MV-4-11 (cell line): ENCODE measurements around the gene TAS2R9.
"Not testable (repeated sequence)": the region's sequence is repeated elsewhere in the genome, so short reads cannot be mapped to it uniquely, and the experiment has no call there.

Experiments used
- DNase-seq: peaks from one replicate; lab custom pipeline; 2025; lab: John Stamatoyannopoulos, UW

TAS2R9 gene

GRCh38 chr12:10810068-10810467 is at the start of gene TAS2R9:
TAS2R9 (minus strand) TSS chr12:10810168; CDS start chr12:10810075, 93 bp downstream.
- DNase-seq = no peak

- no peak for DNase-seq
Observed at GRCh38 chr12:10855807-10856206, 45.8 kb upstream of the TAS2R9 start.

- no peak for DNase-seq
Observed at GRCh38 chr12:10853776-10854175, 43.8 kb upstream of the TAS2R9 start.

- no peak for DNase-seq
Observed at GRCh38 chr12:10851243-10851858, 41.4 kb upstream of the TAS2R9 start.

GRCh38 chr12:10849425-10849878 is 39.5 kb upstream of the TAS2R9 start, which contains the start of gene PRR4:
PRR4 (minus strand) TSS chr12:10849475; CDS start chr12:10849437, 38 bp downstream.
- DNase-seq = no peak

- no peak for DNase-seq
Observed at GRCh38 chr12:10847744-10848143, 37.8 kb upstream of the TAS2R9 start.

- DNase-seq = no peak
Observed at GRCh38 chr12:10842862-10843261, 32.9 kb upstream of the TAS2R9 start.

GRCh38 chr12:10838461-10838860 is 28.5 kb upstream of the TAS2R9 start:
- DNase-seq = no peak

- DNase-seq = no peak
Observed at GRCh38 chr12:10829994-10830393, 20.0 kb upstream of the TAS2R9 start.

GRCh38 chr12:10826258-10826657 is 16.3 kb upstream of the TAS2R9 start, which contains the start of gene TAS2R10:
TAS2R10 (minus strand) TSS chr12:10826358; CDS start chr12:10826269, 89 bp downstream.
- no peak for DNase-seq

GRCh38 chr12:10824957-10825356 is 15.0 kb upstream of the TAS2R9 start:
- DNase-seq = no peak

GRCh38 chr12:10811883-10812536 is 2.0 kb upstream of the TAS2R9 start:
- no peak for DNase-seq

- DNase-seq = no peak
Observed at GRCh38 chr12:10807186-10807585, 2.8 kb downstream of the TAS2R9 start, which contains the start of gene TAS2R8. TAS2R8 (minus strand) TSS chr12:10807286; CDS start chr12:10806980, 306 bp downstream.

- no peak for DNase-seq
Observed at GRCh38 chr12:10802587-10802986, 7.4 kb downstream of the TAS2R9 start, which contains the start of gene TAS2R7. TAS2R7 (minus strand) TSS chr12:10802627; CDS start chr12:10802570, 57 bp downstream.

- no peak for DNase-seq
Observed at GRCh38 chr12:10801741-10802140, 8.2 kb downstream of the TAS2R9 start.

GRCh38 chr12:10794222-10794621 is 15.7 kb downstream of the TAS2R9 start:
- no peak for DNase-seq

GRCh38 chr12:10791769-10792168 is 18.2 kb downstream of the TAS2R9 start:
- not testable (repeated sequence) for DNase-seq

- DNase-seq = no peak
Observed at GRCh38 chr12:10783252-10783651, 26.7 kb downstream of the TAS2R9 start.

GRCh38 chr12:10779103-10779502 is 30.9 kb downstream of the TAS2R9 start:
- DNase-seq = no peak

- no peak for DNase-seq
Observed at GRCh38 chr12:10771132-10771733, 38.7 kb downstream of the TAS2R9 start.

- no peak for DNase-seq
Observed at GRCh38 chr12:10759657-10760056, 50.3 kb downstream of the TAS2R9 start.
